ENCODE measurements around the gene HARS2.

The HARS2 gene

DNA sequence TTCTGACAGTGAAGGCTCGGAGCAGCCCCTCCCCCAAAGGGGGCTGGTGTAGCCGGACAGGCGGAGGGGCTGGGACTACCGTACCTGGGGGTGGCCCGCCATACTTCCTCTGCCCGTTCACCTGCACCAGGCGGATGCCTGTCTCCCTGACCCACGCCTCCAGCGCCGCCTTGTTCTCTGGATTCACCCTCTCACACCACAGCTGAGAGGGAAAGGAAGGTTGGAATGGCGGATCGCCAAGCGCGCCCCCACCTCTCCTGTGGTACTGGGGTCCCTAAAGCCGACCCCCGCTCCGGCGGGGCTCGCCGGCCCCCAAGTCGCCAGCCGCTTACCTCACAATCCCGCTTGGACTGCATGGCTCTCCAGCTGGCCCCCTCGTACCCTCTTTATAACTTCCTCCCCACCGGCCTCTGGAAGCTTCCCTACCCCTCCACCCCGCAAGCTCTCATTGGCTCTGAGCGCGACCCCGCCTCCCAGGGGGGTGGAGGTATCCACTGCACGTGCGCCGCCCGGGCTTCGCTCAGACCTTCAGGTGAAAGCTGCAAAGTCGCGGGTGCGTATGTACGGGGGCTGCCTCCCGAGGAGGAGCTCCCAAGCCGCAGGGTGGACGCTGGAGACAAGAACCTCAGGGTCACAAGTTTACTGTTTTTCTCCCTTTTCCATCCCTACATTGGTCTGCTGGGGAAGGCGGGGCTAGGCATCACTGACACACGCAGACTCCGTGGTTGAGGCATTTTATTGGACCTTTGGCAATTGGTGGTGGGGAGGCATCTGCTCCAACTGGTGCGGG is 17.9 kb upstream of the HARS2 start, which contains the start of gene DND1:
Gene DND1, minus strand, starts transcription at position 390 of the 790 bp plus-strand sequence. Its CDS starts 34 bp downstream, at position 356.
- H3K4me1 Mint-ChIP-seq: no peaks in the 10 kb centered on the region
- H3K36me3 Mint-ChIP-seq (ENCODE audit: low read depth): peaks cover 64% of the 10 kb centered on the region
- no peaks in the 10 kb centered on the region for H3K27me3 Mint-ChIP-seq (ENCODE audit: low read depth)
- H3K9me3 Mint-ChIP-seq: no peaks in the 10 kb centered on the region
- H3K4me3 Mint-ChIP-seq: no peak within 1 kb of the TSS
- H3K27ac Mint-ChIP-seq: no peak within 1 kb of the TSS
- TF ChIP-seq, protein P1, sequence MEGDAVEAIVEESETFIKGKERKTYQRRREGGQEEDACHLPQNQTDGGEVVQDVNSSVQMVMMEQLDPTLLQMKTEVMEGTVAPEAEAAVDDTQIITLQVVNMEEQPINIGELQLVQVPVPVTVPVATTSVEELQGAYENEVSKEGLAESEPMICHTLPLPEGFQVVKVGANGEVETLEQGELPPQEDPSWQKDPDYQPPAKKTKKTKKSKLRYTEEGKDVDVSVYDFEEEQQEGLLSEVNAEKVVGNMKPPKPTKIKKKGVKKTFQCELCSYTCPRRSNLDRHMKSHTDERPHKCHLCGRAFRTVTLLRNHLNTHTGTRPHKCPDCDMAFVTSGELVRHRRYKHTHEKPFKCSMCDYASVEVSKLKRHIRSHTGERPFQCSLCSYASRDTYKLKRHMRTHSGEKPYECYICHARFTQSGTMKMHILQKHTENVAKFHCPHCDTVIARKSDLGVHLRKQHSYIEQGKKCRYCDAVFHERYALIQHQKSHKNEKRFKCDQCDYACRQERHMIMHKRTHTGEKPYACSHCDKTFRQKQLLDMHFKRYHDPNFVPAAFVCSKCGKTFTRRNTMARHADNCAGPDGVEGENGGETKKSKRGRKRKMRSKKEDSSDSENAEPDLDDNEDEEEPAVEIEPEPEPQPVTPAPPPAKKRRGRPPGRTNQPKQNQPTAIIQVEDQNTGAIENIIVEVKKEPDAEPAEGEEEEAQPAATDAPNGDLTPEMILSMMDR (IDR thresholded peaks at IDR 0.05; ENCODE audit: unreplicated experiment in 3 of 3): no peak

DNA sequence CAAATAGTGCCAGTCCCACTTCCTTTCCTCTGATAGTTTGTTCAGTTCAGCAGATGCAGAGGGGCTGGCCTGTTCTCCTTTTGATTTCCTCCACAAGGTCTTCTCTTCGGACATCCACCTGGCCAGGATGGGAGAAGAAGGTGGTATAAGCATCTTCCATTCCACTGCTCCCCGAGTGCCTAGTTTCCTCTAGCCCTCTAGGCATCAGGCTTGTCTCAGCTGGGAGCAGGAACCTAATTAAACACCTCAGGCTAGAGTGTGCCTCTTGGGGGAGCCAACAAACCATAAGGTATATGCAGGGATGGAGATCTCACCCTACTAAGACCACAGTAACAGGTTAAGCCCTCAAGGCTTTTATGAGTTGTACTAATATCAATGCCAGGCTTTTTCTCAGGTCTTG is 17.0 kb upstream of the HARS2 start:
- TF ChIP-seq, protein P1 (IDR thresholded peaks at IDR 0.05; ENCODE audit: unreplicated experiment in 3 of 3): no peak
- Mint-ChIP-seq H3K4me3 (no peak overlapping the region), H3K36me3 (ENCODE audit: low read depth) (peaks cover 61% of the 10 kb centered on the region), H3K27ac (no peak overlapping the region), H3K9me3 (no peaks in the 10 kb centered on the region), H3K27me3 (ENCODE audit: low read depth) (no peaks in the 10 kb centered on the region), H3K4me1 (no peaks in the 10 kb centered on the region)

DNA sequence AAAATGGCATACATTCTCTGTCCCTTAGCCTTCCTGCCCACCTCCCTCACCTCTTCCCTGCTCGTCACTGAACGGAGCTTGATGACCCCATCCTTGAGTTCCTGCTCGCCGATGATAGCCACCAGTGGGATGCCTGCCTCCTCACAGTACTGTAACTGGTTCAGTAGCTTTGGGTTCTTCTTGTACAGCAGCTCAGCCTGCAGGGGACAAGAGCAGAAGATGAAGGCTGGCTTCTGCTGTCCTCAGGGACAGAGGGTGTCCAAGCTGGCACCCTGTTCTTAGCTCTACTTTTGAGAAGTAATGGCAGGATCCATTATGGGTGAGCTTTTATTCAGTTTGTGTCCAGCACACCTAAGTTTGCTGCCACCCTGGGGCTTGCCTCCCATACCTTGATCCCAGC is 16.6 kb upstream of the HARS2 start:
- peaks cover 61% of the 10 kb centered on the region for H3K36me3 Mint-ChIP-seq (ENCODE audit: low read depth)
- no peaks in the 10 kb centered on the region for H3K27me3 Mint-ChIP-seq (ENCODE audit: low read depth)
- TF ChIP-seq, protein P1 (IDR thresholded peaks at IDR 0.05; ENCODE audit: unreplicated experiment in 3 of 3): no peak
- H3K4me1 Mint-ChIP-seq: no peaks in the 10 kb centered on the region
- no peak overlapping the region for H3K27ac Mint-ChIP-seq
- H3K9me3 Mint-ChIP-seq: no peaks in the 10 kb centered on the region
- H3K4me3 Mint-ChIP-seq: no peak overlapping the region

DNA sequence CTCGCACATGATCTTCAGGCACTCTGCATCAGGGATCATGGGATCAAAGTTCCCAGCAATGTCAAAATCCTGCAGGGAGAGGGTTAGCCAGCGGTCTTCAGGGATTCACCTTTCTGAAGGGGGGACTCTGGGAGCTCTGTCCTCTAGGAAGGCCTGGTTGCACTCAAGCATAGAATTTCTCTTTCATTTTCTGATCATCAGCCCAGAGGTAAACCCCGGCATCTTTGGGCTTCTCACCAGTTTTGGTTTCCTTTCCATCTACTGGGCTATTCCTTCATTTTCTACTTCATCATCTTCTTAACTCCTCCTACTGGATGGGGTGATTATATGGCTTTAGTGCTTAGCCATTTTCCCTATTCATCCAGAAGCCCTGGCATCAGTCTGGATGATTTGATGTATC is 13.3 kb upstream of the HARS2 start:
- TF ChIP-seq, protein P1 (IDR thresholded peaks at IDR 0.05; ENCODE audit: unreplicated experiment in 3 of 3): no peak
- Mint-ChIP-seq H3K4me3 (no peak overlapping the region), H3K27me3 (ENCODE audit: low read depth) (no peaks in the 10 kb centered on the region), H3K9me3 (no peaks in the 10 kb centered on the region), H3K36me3 (ENCODE audit: low read depth) (peaks cover 61% of the 10 kb centered on the region), H3K4me1 (no peaks in the 10 kb centered on the region), H3K27ac (no peak overlapping the region)

DNA sequence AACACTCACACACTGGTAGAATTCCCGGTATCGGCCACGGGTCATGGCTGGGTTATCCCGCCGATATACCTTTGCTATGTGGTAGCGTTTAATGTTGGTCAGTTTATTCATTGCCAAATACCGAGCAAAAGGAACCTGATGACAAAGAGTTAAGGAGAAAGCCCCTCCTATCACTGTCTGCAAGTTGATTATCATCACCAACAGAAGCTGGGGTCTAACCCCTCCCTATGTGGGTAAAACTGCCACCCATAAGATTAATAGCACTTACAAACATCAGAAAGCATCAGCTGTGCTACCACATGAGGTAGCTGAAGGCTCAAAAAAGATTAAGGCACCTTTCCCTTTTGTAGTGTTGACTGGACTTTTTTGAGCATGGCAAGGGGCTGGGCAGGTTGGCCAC is 12.3 kb upstream of the HARS2 start:
- no peaks in the 10 kb centered on the region for H3K27me3 Mint-ChIP-seq (ENCODE audit: low read depth)
- TF ChIP-seq, protein P1 (IDR thresholded peaks at IDR 0.05; ENCODE audit: unreplicated experiment in 3 of 3): no peak
- H3K27ac Mint-ChIP-seq: no peak overlapping the region
- peaks cover 64% of the 10 kb centered on the region for H3K36me3 Mint-ChIP-seq (ENCODE audit: low read depth)
- H3K4me1 Mint-ChIP-seq: no peaks in the 10 kb centered on the region
- H3K4me3 Mint-ChIP-seq: no peak overlapping the region
- H3K9me3 Mint-ChIP-seq: no peaks in the 10 kb centered on the region
